Body of pancreas (tissue), 4 donors: ENCODE results near the gene EPN1. TPM values are rescaled to one million over a fixed set of nuclear protein-coding genes. Genes with fewer than 3 reads are reported as not detected.

Experiments used
- ATAC-seq: fragments of 150-250 bp; one replicate; pipeline ENCODE4 v1.9.1; 2016
- DNase-seq, 4 donors: peaks; one replicate each; pipeline ENCODE4 v3.0.0-alpha.2; 2019
- H3K27ac ChIP-seq, 4 donors: fragments of 200-600 bp; sonication (generic); 1 replicate in 3 of 4; 2 replicates in 1 of 4; pipeline versions ENCODE4 v1.5.1 to v1.6.1; 2016 to 2019; ENCODE audit warnings: mild to moderate bottlenecking in 1 of 4, mixed read lengths in 1 of 4, moderate library complexity in 1 of 4
- H3K27me3 ChIP-seq, 2 donors: fragments of 200-600 bp; sonication (generic); one replicate each; pipeline ENCODE4 v1.6.0; 2016; ENCODE audit warnings: mild to moderate bottlenecking in 1 of 2
- H3K36me3 ChIP-seq, 2 donors: fragments of 200-600 bp; sonication (generic); replicated peaks in 1 of 2; 2 replicates each; pipeline ENCODE4 v1.5.1; 2016; ENCODE audit warnings: low read depth in 2 of 2; ENCODE audit not compliant: insufficient read depth in 1 of 2
- H3K4me1 ChIP-seq: fragments of 200-600 bp; sonication (generic); one replicate; pipeline ENCODE4 v1.6.0; 2016
- H3K4me3 ChIP-seq, 2 donors: fragments of 200-600 bp; sonication (generic); 1 replicate in 1 of 2; 2 replicates in 1 of 2; pipeline ENCODE4 v1.5.1; 2016 to 2019
- H3K9me3 ChIP-seq, 3 donors: fragments of 200-600 bp; sonication (generic); 1 replicate in 2 of 3; 2 replicates in 1 of 3; pipeline ENCODE4 v1.5.1; 2016
- CTCF ChIP-seq, 7 experiments: fragments of 450-650 bp in 4 of 7; fragments of 200-600 bp in 3 of 7; sonication (generic) in 3 of 7; IDR thresholded peaks; one replicate each; pipeline ENCODE4 v1.5.1; 2016 to 2019; ENCODE audit warnings: antibody characterized with exemption in 7 of 7
- POLR2A ChIP-seq, 3 donors: fragments of 450-650 bp; IDR thresholded peaks; one replicate each; pipeline ENCODE4 v1.6.1; 2016; ENCODE audit warnings: antibody characterized with exemption in 3 of 3, mild to moderate bottlenecking in 2 of 3
- WGBS, 2 donors: methylation state at CpG; one replicate each; pipeline ENCODE4 v1.1.5; 2017; 5-methylcytosine and 5-hydroxymethylcytosine counted together
- intact Hi-C: fragments of 100-400 bp; cut with DNase I; formaldehyde crosslinking; loops from one replicate; pipeline ENCODE4 v1.15.1; 2023
- total RNA-seq, 2 donors: library from RNA; depleted of rRNA; stranded (reverse); fragments of >200 nt; gene quantifications; one replicate each; pipeline ENCODE4 v1.1.0, GENCODE V29; 2016

Gene EPN1
- total RNA-seq, 2 donors from 2014 or later, result 52.1 to 52.4 TPM

DNA sequence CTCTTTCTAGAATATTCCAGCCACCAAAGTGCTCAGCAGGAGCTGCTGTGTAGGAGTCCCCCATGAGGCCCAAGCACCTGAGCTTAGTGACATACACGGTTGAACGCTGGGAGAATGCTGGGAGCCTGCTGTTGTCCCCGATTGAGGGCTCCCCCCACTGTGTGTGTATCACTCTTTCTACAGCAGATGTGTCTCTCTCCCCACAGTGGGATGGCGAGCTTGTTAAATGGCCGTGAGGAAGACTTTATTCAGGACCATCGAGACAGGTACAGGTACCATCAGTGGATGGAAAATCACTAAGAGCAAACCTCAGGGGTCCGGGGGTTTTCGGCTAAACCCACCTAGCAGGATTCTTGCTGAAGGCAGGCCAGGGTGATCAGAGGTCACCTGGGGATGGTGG lies 22.7 kb downstream of the EPN1 start:
- ATAC-seq (no peak), DNase-seq (peak in 1 of 4 donors; percentile 5)
- Histone ChIP-seq H3K9me3 (no peaks in the 10 kb centered on the region), H3K4me1 (peaks cover 7% of the 10 kb centered on the region), H3K27ac (no peak overlapping the region), H3K36me3 (peaks cover 12 to 29% of the 10 kb centered on the region in 2 donors), H3K4me3 (no peak overlapping the region), H3K27me3 (no peaks in the 10 kb centered on the region)
- intact Hi-C loops, result no loop called here
- WGBS, 2 donors, result 93 to 96% methylated on average over 8 of the region's 8 CpGs
- no peak for TF ChIP-seq CTCF (IDR thresholded peaks at IDR 0.05)
- no peak for TF ChIP-seq POLR2A (IDR thresholded peaks at IDR 0.05)

GRCh38 chr19:55698256-55698655 lies 23.2 kb downstream of the EPN1 start:
- intact Hi-C loops, result no loop called here
- no peak for TF ChIP-seq POLR2A (IDR thresholded peaks at IDR 0.05)
- TF ChIP-seq CTCF (IDR thresholded peaks at IDR 0.05), result no peak
- H3K36me3 ChIP-seq, result peaks cover 10 to 29% of the 10 kb centered on the region in 2 donors

DNA sequence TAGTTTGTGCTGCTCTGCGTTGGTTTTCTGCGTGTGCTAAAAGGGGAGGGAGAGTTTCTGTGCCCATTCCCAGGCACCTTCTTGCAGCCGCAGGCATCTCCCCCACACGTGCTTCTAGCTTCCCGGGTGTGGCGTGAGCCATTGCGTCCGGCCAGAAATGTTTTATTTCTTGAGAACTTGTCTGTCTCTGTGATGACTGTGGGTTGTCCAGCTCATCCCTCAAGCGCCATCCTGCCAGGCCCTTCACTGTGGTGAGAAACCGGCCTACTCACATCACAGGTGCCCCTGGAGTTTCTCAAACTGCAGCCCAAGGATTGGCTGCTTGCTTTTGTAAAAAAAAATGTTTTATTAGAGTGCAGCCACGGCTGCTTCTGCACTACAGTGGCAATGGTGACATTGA lies 24.2 kb downstream of the EPN1 start:
- TF ChIP-seq POLR2A (IDR thresholded peaks at IDR 0.05) (no peak), CTCF (IDR thresholded peaks at IDR 0.05) (no peak)
- no peaks in the 10 kb centered on the region for H3K27me3 ChIP-seq
- H3K27ac ChIP-seq, result no peak overlapping the region
- H3K36me3 ChIP-seq, result peaks cover 7 to 24% of the 10 kb centered on the region in 2 donors
- intact Hi-C loops, result no loop called here
- H3K9me3 ChIP-seq, result no peaks in the 10 kb centered on the region
- peaks cover 20% of the 10 kb centered on the region for H3K4me1 ChIP-seq
- H3K4me3 ChIP-seq, result no peak overlapping the region
- 89 to 91% methylated on average over 11 of the region's 11 CpGs for WGBS, 2 donors
- no peak for ATAC-seq
- peak in 1 of 4 donors; percentile 6 for DNase-seq

More at GRCh38 chr19:55698256-55698655, 23.2 kb downstream of the EPN1 start:
- H3K4me1 ChIP-seq, result peaks cover 11% of the 10 kb centered on the region
- H3K27me3 ChIP-seq, result no peaks in the 10 kb centered on the region
- DNase-seq (no peak), ATAC-seq (no peak)
- H3K27ac ChIP-seq, result no peak overlapping the region
- H3K9me3 ChIP-seq, result no peaks in the 10 kb centered on the region
- no peak overlapping the region for H3K4me3 ChIP-seq
- WGBS, 2 donors, result 87 to 96% methylated on average over 17 of the region's 17 CpGs

DNA sequence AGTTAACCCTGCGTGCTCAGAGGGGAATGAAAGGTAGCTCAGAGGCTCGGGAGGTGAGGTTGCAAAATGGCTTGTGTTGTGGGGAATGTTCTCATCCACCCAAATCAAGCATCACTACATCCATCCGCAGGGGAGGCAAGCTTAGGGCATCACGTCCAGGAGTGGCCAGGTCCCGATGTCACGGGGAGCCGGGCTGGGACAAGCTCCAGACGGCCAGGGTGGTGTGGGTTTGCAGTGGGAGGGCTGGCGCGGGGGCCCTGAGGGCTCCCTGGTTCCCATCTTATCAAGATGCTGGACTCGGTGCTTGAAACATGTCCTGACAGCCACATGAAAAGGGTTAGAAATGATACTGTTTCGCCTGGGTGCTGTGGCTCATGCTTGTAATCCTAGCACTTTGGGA lies 25.8 kb downstream of the EPN1 start:
- H3K4me3 ChIP-seq, result no peak overlapping the region
- H3K9me3 ChIP-seq, result no peaks in the 10 kb centered on the region
- intact Hi-C loops, result loop anchor here (10.0 kb wide), 1 partner anchor 114 kb away; no protein-coding TSS in a partner anchor
- ATAC-seq (no peak), DNase-seq (no peak)
- peaks cover 20% of the 10 kb centered on the region for H3K4me1 ChIP-seq
- H3K27me3 ChIP-seq, result no peaks in the 10 kb centered on the region
- peaks cover 0 to 14% of the 10 kb centered on the region in 2 donors for H3K36me3 ChIP-seq
- no peak overlapping the region for H3K27ac ChIP-seq
- 83 to 100% methylated on average over 9 to 12 of the region's 12 CpGs for WGBS, 2 donors
- TF ChIP-seq CTCF (IDR thresholded peaks at IDR 0.05), result no peak

- H3K9me3 ChIP-seq, result no peaks in the 10 kb centered on the region
- ATAC-seq, result peak; percentile 33
- 21 to 33% methylated on average over 13 of the region's 13 CpGs for WGBS, 2 donors
- TF ChIP-seq POLR2A (IDR thresholded peaks at IDR 0.05), result no peak
- TF ChIP-seq CTCF (IDR thresholded peaks at IDR 0.05), result no peak
- H3K27ac ChIP-seq, result no peak overlapping the region
- intact Hi-C loops, result loop anchor here (10.0 kb wide), 1 partner anchor 113 kb away; no protein-coding TSS in a partner anchor
- peak in 3 of 4 donors; percentile 27 to 45 (median 43) for DNase-seq
- H3K36me3 ChIP-seq, result peaks cover 0 to 12% of the 10 kb centered on the region in 2 donors
- H3K4me1 ChIP-seq, result peaks cover 20% of the 10 kb centered on the region
- no peak overlapping the region for H3K4me3 ChIP-seq
- H3K27me3 ChIP-seq, result no peaks in the 10 kb centered on the region
These were observed 27.2 kb downstream of the EPN1 start for GRCh38 chr19:55702131-55702627.
